HG03571 (cell line): ENCODE measurements around the gene CCDC110.

ENCODE experiments used
- ATAC-seq: cut with Tn5 transposase; IDR thresholded peaks from one replicate; pipeline ENCODE4 v1.9.1; 2021; ENCODE audit not compliant: unreplicated experiment

CCDC110 gene

GRCh38 chr4:185473247-185473646, 1.7 kb upstream of the CCDC110 start:
- no peak for ATAC-seq

GRCh38 chr4:185472103-185472542, 590 bp upstream of the CCDC110 start:
- ATAC-seq: no peak

DNA sequence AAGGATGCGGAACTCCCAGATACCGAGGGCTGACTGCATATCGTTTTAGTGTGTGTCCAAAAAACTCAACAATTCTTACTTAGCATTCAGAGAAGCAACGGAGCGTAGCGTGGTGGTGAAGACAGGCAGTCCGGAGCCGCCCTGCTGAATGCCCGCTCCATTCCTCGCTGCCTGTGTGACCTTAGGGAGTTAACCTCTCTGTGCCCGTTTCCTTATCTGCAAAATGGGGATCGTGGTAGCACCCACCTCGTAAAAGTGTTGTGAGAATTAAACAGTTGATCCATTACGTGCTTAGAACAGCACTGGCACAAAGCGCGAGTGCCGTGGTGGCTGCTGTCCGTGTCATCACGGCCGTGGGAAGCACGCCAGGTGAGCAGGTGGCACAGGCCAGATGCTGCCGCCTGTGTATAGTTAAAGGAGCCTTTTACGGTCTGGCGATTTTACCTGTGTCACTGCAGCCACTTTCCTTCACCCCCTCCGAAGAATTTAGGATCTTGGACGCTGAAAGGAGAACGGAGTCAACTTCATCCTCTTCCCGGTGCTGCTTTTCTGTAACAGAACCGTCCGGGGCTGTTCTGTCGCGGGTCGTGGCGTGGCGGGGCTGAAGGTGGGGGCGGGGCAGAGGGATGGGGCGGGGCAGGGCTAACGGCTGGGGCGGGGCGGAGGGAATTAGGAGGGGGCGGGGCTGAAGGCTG, 885 bp downstream of the CCDC110 start:
- ATAC-seq: peak; percentile 21

- no peak for ATAC-seq
These were observed 1.9 kb downstream of the CCDC110 start for GRCh38 chr4:185469580-185470154.

GRCh38 chr4:185468999-185469398, 2.5 kb downstream of the CCDC110 start:
- ATAC-seq: no peak

DNA sequence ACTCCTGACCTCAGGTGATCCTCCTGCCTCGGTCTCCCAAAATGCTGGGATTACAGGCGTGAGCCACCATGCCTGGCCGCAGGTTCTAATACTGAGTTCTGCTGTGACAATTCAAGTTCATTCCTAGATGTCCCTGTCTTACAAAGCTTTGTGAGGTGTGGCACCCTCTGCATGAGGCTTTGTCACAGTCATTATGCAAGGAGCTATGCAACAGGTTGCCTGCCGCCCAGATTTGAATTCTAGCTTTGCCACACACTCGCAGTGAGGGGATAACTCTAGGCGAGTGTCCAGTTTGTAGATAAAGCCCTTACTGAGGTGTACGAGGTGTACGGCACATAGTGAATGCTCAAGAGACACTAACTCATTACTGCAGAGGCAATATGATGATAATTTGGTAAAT, 3.5 kb downstream of the CCDC110 start:
- no peak for ATAC-seq

GRCh38 chr4:185467101-185467500, 4.4 kb downstream of the CCDC110 start:
- ATAC-seq: no peak

- ATAC-seq: no peak
These were observed 5.8 kb downstream of the CCDC110 start for GRCh38 chr4:185465707-185466106.

DNA sequence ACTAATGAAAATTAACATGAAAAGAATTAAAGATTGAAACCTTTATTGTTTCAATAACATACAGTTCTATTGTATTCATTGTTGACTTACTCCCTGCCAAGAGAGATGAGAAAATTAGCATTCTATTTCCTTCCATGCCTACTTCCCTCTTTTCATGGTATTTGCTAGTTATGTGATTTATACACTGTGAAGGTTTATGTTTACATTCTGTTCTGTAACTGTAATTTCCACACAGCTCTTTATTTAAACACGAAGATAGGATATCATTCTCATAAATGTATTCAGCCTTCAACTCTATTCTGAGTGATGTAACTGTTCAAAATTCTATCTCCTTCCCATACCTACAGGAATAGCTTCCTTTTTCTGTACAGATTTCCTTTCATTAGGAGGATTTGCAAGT, 6.6 kb downstream of the CCDC110 start:
- ATAC-seq: no peak

DNA sequence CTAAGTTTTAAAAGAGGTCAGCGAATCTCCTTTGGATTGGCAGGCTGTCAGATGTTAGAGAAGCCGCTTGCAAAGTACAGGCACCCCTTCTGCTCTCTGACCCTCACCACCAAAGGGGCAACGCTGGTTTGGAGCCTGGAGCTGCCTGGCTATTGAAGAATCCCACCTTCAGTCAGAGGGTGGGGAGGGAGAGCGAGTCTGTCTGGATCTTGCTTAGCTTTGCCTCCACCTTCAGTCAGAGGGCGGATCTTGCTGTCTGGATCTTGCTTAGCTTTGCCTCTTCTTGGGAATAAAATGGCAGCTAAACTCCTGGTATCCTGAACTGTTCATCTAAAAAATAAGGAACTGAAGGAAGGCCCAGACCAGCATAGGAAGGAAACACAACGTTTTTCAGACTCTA, 7.3 kb downstream of the CCDC110 start:
- ATAC-seq: no peak

DNA sequence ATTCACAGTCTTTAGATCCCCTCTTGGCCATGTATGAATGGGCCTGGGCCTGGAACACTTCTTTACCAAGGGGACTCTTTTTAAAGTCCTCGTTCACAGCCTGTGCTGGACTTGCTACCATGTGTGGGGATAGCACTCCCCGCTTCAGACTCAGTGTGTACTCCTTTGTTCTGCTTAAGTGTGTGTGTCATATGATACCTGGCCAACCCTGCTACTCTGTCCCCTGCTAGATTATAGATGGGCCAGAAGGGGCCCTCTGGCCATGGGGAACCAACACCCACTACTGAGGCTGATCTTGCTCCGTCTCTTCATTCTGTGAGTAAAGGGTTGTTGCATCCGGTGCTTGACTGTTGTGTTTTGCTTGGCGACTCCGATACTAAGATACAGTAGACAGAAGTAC, 8.0 kb downstream of the CCDC110 start:
- no peak for ATAC-seq

- no peak for ATAC-seq
These were observed 10.0 kb downstream of the CCDC110 start for GRCh38 chr4:185461565-185461964.

GRCh38 chr4:185457136-185457535, 14.4 kb downstream of the CCDC110 start:
- no peak for ATAC-seq

GRCh38 chr4:185456131-185456530, 15.4 kb downstream of the CCDC110 start:
- no peak for ATAC-seq

- no peak for ATAC-seq
These were observed 26.3 kb downstream of the CCDC110 start for GRCh38 chr4:185445209-185445608.

DNA sequence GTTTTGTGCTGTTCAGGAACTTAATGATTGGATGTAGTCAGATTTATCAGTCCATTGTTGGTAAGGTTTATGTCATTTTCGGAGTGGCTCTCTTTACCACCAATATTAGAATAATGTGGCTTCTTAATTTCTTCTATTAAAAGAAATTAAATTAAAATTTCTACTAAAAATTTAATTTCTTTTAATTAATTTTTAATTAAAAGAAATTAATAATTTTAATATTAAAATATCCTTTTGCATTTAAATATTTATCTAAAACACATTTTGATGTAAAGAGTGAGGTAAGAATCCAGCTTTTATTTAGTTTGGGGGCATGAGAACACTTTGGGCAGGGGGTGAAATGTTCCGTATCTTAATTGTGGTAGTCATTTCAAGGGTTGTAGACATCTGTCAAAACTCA, 30.1 kb downstream of the CCDC110 start:
- ATAC-seq: no peak

DNA sequence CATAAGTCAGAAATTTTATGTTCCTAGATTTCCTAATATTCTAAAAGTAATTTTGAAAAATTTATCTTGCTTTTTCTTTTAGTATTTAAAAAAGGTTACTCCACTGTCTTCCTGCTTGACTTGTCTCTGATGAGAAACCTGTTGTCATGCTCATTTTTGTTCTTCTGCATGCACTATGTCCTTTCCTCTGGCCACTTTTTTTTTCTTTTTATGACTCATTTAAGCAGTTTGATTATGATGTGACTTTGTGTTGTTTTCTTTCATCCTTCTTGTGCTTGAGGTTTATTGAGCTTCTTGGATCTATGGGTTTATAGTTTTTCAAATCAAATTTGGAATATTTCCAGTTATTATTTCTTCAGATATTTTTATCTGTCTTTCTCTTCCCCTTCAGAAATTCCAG, 33.7 kb downstream of the CCDC110 start:
- no peak for ATAC-seq

GRCh38 chr4:185435466-185435865, 36.1 kb downstream of the CCDC110 start:
- ATAC-seq: no peak

DNA sequence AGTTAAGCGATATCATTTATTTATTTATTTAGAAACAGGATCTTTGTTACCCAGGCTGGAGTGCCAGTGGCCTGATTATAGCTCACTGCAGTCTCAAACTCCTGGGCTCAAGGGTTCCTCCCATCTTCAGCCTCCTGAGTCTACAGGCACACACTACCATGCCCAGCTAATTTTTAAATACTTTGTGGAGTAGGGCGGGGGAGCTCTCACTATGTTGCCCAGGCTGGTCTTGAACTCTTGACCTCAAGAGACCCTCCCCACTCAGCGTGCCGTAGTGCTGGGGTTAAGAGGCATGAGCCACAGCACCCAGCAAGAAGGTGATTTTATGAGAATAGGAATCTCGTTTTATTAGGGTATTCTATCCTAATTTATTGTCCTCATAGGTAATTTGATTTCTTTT, 41.9 kb downstream of the CCDC110 start:
- ATAC-seq: no peak

DNA sequence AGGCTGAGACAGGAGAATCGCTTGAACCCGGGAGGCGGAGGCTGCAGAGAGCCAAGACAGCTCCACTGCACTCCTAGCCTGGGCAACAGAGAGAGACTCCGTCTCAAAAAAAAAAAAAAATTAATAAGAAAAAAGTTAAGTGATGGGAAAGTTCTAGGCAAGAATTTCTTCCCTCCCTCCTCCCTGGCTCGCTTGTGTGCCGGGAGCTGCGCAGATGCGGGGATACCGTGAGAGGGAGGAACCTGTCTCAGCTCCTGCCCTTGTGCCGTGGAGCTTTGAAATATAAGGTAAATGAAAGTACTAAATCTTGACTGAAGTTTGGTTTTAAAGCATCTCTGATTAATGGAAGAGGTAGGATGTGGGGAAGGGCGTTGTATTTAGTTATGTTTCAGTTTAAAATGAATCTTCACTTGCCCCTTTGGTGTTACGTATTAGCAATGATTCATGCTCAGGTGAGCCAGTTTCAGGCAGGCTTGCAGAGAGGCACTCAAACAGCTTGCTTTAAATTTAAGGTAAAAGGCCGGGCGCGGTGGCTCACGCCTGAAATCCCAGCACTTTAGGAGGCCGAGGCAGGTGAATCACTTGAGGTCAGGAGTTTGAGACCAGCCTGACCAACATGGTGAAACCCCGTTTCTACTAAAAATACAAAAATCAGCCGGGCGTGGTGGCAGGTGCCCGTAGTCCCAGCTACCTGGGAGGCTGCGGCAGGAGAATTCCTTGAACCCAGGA, 44.4 kb downstream of the CCDC110 start:
- no peak for ATAC-seq

- ATAC-seq: peak; percentile 92
These were observed 45.7 kb downstream of the CCDC110 start, which contains the start of gene UFSP2 for GRCh38 chr4:185425647-185426352. TSS of gene UFSP2 (minus strand) at chr4:185425964. CDS start at chr4:185425868, 96 bp downstream.
